HG02884 (cell line): Measurements from ENCODE around the gene WDR18.

Experiments used
- ATAC-seq: cut with Tn5 transposase; IDR thresholded peaks from one replicate; pipeline ENCODE4 v1.9.1; 2021; ENCODE audit warnings: mild to moderate bottlenecking, moderate library complexity; ENCODE audit not compliant: unreplicated experiment

The WDR18 gene, protein sequence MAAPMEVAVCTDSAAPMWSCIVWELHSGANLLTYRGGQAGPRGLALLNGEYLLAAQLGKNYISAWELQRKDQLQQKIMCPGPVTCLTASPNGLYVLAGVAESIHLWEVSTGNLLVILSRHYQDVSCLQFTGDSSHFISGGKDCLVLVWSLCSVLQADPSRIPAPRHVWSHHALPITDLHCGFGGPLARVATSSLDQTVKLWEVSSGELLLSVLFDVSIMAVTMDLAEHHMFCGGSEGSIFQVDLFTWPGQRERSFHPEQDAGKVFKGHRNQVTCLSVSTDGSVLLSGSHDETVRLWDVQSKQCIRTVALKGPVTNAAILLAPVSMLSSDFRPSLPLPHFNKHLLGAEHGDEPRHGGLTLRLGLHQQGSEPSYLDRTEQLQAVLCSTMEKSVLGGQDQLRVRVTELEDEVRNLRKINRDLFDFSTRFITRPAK

DNA sequence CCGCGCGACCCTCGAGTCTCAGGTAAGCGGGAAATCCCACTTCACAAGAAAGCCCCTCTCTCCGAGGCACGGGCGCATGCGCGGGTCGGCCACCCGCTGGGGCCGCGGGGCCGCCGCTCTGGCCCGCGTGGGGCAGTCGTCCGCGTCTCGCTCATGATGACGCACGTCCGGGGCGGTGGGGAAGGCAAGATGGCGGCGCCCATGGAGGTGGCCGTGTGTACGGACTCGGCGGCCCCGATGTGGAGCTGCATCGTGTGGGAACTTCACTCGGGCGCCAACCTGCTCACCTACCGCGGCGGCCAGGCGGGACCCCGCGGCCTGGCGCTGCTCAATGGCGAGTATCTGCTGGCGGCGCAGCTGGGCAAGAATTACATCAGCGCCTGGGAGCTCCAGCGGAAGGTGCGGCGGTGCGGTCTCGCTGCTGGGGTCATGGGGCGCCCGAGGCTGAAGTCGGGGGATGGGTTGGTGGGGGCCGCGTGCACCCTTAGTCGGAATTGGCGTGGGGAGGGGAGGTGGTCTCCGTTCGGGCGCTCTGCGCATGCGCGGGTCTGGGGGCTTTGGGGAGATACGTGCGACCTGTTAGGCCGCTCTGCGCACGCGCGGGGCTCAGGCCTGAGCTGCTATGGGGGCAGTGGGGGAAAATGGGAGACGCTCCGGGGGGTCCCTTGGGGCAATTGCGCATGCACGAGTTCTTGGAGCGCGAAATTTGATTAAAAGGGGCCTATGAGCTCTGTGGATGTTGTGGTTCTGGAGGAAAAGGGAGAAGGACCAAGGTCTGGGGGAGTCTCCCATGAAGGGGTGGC lies at the start of gene WDR18:
WDR18 (plus strand) TSS at position 181 of the 803 bp plus-strand sequence; CDS start at position 190, 9 bp downstream.
- no peak for ATAC-seq

DNA sequence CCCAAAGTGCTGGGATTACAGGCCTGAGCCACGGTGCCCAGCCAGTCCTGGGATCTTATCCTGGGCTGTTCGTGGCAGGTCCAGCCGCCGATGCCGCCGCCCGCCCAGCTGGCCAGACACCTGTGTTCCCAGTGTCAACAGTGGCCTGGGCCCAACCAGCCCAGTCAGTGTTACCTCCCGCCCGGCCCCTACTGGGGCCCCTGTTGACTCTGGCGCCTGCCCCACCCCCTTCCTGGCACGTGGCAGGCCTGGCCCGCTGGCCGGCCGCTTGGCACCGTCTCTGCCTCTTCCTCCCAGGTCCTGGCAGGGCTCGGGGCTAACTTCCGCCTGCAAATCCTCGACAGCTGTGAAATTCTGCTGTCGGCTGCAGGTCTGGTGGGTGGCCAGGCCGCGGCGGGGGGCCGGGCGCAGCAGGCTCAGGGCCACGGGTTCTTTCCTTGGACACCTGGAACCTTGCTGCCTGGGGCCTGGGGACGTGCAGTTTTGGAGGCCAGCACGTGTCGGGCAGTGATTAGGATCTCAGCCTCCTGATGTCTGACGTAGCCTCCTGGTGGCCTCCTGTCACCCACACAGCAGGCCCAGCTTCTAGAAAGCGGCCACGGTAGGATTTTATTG lies 49.2 kb upstream of the WDR18 start:
- ATAC-seq = no peak

DNA sequence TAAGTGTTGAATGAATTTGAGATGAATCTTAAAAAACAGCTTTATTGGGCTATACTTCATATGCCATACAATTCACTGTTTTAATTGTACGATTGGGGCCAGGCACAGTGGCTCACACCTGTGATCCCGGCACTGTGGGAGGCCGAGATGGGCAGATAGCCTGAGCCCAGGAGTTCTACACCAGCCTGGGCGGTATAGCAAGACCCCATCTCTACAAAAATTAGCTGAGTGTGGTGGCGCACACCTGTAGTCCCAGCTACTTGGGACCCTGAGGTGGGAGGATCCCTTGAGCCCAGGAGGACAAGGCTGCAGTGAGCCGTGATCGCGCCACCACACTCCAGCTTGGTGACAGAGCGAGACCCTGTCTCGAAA lies 48.0 kb upstream of the WDR18 start:
- ATAC-seq = no peak

DNA sequence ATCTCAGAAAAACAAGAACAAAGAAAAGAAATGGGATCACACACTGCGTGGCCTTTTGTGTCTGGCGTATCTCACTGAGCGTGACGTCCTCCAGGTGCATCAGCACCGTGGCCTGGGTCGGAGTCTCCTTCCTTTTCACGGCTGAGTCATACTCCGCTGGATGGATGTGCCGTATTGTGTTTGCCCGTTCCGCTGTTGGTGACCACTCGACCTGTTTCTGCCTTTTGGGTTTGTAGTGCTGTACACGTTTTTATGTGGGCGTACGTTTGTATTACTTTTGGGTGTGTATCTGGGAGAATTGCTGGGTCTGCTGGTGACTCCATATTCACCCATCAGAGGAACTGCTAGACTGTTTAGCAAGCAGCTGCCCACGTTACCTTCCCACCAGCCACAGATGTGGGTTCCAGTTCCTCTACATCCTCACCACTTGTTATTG lies 46.9 kb upstream of the WDR18 start:
- no peak for ATAC-seq

DNA sequence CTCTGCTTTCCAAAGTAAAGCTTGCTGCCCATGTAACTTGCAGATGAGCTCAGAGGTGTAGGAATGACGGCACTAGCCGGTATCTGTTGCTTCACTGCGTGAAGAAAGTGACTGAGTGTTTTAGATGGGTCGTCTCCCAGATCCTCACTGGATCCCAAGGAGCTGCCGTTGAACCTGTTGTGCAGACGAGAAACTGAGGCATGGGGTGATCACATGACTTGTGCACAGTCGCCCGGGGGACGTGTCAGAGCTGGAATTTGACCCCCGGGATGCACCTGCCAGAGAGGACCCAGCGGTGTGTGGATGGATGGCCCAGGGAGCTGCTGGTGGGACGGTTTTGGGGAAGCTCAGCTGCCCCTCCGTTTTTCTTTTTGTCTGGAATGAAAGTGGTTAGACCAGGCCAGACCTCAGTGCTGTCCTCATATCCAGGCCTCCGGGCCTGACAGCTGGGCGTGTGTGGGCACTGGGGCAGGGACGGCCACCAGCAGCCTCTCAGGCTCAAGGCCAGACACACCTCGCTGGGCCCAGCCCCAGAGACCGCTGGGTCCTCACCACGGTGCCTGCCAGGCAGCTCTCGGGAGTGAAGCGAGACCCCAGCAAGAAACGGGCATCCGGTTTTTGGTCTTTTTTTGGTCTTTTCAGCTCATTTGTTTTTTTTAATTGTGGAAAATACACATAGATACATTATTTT lies 45.8 kb upstream of the WDR18 start:
- ATAC-seq = no peak

DNA sequence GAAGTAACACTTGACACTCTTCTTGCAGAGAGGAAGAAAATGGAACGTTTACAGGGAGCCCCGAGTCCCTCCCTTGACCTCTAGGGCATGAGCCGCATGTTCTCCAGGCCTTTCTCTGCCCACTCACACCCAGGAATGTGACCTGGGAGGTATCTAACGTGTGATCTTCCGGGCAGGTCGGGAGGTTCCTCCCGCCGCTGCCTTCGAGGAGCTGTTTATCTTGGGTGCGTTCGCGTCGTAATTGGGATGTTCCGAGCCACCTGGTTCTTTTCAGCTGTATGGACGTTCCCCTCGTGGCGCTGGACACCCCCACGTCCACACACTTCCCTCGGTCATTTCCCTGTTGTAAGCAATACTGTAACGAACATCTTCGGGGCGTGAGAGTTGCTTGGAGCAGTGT lies 44.7 kb upstream of the WDR18 start:
- ATAC-seq = no peak

DNA sequence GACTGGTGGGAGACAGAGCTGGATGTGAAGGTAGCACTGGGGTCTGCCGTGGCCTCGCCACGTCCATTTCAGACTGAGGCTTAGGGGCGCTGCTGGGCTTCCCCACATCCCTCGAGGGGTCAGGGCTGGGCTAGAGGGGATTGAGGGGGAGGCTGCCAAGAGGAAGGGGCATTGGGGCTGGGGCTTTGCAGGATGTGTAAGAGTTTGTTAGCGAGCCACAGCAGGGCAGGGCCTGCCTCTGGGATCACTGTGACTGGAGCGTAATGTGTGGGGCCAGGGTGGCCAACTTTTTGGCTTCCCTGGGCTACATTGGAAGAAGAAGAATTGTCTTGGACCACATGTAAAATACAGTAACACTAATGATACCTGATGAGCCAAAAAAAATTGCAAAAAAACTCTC lies 44.2 kb upstream of the WDR18 start:
- ATAC-seq = no peak

DNA sequence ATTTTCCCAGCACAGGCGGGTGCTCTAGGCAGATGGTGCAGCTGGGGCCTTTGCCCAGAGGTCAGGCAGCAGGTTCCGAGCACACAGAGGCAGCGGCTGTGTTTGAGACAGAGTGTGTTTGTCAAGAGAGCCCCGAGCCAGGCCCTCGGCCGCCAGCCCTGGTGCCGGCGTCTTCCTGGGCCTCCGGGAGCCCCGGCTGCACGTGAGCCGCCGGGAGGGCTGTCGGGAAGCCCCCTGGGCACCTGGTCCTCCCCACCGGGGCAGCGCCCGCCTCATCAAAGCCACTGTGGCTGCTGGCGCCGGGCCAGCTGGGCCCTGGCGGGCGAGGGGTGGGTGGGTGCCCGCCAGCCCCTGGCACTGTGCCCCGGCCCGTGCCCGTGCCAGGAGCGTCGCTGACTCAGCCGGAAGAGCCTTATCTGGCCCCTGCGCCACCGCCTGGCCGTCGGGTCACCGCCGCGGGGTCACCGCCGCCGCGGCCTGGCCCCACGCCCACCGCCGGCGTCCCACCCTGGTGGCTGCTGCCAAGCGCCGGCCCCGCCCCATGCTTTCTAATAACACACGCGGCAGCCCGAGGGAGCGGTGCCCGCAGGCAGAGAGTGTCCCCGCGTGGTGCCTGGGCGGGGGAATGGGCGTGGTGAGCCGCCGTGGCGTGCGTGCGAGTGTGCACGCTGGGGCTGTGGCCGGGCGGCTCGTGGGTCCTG lies 43.4 kb upstream of the WDR18 start:
- ATAC-seq = no peak

DNA sequence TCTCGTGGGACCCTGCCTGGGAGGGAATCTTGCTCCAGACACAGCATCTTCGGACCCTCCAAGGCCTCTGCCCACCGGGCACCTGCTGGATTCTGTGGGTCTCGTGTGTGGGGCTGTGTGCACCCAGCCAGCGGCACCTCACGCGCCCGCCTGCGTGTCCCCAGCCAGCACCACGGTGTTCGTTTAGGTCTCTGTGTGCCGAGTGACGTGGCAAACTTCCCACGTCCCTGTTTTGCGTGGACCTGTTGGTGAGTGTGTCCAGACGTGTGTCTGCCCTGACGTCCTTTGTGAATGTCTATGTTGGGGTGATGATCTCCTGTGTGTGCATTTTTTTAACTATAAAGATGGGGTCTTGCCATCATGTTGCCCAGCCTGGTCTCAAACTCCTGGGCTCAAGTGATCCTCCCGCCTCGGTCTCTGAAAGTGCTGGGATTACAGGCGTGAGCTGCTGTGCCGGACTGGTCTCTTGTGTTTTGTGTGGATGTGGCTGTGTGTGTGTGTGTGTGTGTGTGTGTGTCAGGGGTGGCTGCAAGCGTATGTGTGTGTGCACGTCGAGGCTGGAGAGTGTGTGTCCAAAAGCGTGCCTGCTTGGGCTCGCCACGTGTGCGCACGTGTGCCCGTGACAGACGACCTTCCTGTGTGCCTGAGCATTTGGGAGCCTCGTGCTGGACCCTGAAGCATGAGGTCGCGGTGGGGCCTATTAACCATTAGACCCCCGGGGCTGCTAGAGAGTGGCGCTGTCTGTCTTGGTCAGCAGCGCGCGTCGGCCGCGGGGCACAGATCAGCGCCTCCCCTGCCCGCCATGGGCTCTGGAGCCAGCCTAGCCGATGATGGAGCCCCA lies 42.6 kb upstream of the WDR18 start:
- no peak for ATAC-seq

DNA sequence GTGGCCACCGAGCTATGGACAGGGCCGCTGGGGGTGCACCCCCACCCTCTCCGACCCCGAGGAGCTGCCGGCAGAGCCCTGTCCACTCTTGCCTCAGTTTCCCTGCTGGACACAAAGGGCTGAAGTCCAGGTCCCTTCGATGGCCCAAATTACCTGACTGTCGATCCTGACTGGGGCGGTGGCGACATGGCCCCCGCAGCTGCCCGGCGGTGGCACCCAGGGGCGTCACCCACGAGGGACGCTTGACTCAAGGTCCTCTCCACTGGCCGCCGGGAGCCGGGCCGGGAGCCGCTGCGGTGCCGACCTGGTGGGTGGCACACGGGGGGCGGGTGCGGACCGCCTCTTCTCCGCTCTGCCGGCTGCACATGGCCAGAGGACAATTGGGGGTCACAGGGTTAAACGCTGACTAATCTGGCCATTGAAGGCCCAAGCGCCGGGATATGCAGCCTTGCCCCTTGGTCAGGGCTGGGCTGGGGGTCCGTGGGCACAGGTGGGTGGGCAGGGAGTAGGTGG lies 42.0 kb upstream of the WDR18 start:
- no peak for ATAC-seq

DNA sequence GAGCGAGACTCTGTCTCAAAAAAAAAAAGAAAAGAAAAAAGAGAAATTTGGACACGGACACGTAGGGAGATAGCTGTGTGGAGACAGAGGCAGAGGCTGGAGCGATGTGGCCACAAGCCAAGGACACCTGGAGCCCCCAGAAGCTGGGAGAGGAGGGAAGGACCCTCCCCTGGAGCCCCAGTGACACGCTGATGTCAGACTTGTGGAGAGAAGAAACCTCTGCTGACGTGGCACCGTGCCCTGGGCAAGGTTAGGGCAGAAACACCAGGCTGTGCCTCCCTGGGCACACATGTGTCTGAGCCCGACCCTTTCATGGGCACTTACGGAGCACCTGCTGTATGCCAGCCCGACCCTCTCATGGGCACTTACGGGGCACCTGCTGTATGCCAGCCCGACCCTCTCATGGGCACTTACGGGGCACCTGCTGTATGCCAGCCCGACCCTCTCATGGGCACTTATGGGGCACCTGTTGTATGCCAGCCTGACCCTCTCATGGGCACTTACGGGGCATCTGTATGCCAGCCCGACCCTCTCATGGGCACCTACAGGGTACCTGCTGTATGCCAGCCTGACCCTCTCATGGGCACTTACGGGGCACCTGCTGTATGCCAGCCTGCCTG lies 40.5 kb upstream of the WDR18 start:
- no peak for ATAC-seq

DNA sequence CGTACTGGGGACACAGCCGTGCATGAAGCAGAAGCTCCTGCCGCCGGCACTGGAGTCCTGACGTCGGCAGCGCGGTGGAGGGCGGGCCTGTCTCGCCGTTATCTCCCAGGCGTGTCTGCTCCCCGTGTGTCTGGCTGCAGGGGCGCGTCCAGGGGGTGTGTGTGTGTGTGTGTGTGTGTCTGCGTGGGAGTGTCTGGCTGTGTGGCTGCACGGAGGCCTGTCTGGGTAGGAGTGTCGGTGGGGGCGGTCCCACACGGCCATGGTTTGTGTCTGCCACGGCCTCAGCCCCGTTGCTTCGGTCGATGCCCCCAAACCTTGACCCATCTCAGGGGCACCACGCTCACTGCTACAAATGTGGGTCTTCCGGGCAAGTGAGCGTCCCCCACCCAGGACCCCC lies 40.0 kb upstream of the WDR18 start:
- ATAC-seq = no peak

DNA sequence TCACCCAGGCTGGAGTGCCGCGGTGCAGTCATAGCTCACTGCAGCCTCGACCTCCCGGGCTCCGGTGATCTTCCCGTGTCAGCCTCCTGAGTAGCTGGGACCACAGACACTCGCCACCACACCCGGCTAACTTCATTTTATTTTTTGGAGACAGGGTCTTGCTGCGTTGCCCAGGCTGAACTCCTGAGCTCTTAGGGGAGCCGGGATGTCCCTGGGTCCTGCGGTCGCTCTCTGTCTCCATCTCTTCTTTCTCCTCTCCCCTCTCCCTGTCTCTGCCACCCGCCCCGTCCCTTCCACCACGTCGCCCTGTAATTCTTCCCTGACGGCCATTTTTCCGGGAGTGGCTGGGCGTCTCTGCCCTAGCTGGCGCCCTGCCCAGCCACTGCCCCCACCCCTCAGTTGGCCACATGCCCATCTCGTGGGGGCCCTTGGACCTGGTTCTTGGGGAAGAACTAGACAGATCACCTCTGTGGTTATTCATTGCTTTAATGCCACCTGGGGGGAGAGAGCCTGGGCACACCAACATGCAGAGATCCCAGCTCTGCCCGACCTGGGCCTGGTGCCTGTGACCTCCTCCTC lies 39.4 kb upstream of the WDR18 start:
- ATAC-seq = no peak

DNA sequence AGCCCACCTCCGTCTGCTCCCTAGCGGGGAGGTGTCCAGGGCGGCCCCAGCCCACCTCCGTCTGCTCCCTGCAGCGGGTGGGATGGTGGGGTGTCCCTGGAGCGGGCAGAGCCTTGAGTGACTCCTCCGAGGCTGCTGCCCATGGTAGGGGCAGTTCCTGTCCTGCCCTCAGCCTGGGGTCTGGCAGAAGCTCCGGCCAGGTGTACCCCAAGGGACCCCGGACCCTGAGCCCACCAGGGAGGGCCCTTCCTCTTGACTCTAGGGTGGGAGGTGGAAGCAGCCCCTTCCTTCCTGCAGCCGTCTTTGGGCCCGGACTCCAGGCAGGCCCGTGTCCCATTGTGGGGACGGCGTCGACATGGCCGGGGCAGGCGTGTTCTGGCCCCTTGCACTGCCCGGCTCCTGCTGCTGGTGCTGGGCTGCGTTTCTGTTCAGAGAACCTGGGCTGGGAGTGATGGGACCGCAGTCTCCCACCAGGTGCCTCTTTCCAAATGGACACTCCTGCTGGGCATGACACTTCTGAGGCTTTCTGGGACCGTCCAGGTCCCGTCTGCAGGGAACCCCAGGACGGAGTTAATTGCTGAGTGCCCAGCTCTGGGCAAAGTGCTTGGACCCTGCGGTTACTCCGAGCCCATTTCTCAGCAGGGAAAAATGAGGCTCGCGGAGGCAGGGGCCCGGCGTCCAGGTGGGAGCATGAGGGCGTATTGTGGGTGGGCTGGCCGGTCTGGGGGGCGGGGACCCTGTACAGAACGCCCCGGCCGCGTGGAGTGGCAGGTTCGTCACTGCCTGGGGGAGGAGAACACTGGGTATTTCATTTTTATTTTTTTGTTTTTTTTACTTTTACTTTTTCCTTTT lies 38.5 kb upstream of the WDR18 start:
- ATAC-seq = no peak

DNA sequence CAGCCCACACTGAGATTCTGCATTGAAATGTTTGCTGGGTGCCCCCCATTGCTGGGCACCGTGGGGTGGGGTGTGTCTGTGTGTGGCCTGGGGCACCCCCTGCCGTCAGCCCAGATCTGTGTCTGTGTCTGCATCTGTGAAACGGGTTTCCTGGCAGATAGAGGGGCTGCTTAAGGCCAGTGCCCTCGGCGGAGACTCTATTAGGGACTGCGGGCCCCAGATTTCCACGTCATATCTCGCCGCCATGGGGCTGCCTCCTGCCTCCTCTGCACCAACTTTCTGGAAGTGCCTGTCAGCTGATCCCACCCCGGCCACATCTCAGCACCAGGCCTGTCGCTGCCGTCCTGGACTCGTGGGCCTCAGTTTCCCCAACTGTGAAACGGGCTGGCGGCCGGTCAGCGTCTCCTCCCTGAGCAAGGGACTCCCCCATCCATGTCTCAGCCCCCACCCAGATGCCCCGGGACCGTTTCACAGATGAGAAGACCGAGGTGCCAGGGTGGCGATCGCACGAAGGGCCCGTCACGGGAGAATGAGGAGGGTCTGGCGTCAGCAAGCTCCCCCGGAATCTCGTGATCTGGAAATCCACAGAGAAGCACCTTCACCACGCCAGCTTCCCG lies 36.9 kb upstream of the WDR18 start:
- no peak for ATAC-seq

DNA sequence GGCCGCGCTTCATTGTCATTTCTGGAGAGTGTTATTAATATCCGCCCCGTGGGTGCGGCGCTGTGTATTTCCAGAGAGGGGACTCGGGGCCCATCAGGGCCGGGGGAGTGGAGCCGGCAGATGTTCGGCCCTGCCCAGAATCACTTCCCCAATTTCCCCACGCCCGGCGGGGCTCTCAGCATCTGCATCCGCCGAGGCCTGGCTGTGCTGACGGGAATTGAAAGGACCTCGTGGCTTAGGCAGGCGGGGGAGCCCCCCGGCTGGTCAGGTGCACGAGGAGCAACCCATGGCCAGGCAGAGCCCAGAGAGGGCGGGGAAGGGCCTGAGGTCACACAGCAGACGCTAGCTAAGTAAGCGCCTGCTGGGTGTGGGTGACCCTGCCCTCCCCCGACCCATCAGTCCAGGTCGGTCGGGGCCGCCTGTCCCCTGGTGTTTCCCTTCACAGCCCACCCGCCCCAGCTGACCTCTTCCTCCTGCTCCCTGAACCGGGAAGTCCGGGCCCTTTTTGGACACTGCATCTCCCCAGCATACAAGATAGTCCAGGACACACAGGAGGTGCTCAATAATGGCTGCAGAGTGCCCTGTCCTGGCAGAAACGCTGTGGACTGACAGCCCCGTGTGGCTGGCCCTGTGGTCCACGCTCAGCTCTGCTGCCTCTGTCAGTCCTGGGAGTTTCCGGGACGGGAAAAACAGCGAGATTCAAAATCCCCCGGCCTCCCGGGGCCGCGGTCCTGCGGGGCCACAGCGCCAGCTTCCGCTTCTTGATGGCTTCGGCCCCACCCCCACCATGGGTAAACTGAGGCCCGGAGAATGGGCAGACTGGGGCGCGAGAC lies 36.2 kb upstream of the WDR18 start:
- ATAC-seq = peak; percentile 72
